Loucy (cell line): ENCODE data around the gene EEPD1.

Experiments
- H2AFZ ChIP-seq: fragments of 200-600 bp; sonication (generic); 2 replicates; pipeline ENCODE4 v1.6.0; 2016; ENCODE audit warnings: antibody characterized with exemption, mild to moderate bottlenecking, low read length, moderate library complexity
- H3F3A ChIP-seq: fragments of 200-600 bp; 2 replicates; pipeline ENCODE4 v1.6.0; 2016; ENCODE audit warnings: antibody characterized with exemption, low read depth, mild to moderate bottlenecking
- H3K27me3 ChIP-seq: fragments of 200-600 bp; sonication (generic); 2 replicates; pipeline ENCODE4 v1.6.1; 2014; ENCODE audit warnings: low read length, mild to moderate bottlenecking; ENCODE audit not compliant: insufficient read depth, poor library complexity, severe bottlenecking
- H3K36me3 ChIP-seq: fragments of 200-600 bp; sonication (generic); 2 replicates; pipeline ENCODE4 v1.6.1; 2016; ENCODE audit warnings: low read length; ENCODE audit not compliant: insufficient read depth
- H3K4me1 ChIP-seq: fragments of 200-600 bp; sonication (generic); 2 replicates; pipeline ENCODE4 v1.5.1; 2014; ENCODE audit warnings: low read length, mild to moderate bottlenecking; ENCODE audit not compliant: insufficient read depth, poor library complexity, severe bottlenecking
- H3K4me2 ChIP-seq: fragments of 200-600 bp; sonication (generic); 2 replicates; pipeline ENCODE4 v1.6.0; 2014; ENCODE audit warnings: antibody characterized with exemption, low read length, low read depth, mild to moderate bottlenecking; ENCODE audit not compliant: poor library complexity, severe bottlenecking
- H3K4me3 ChIP-seq: fragments of 200-600 bp; sonication (generic); 2 replicates; pipeline ENCODE4 v1.5.1; 2014; ENCODE audit warnings: low read length, mild to moderate bottlenecking, mixed read lengths; ENCODE audit not compliant: poor library complexity, severe bottlenecking
- H3K79me2 ChIP-seq: fragments of 200-600 bp; sonication (generic); 2 replicates; pipeline ENCODE4 v1.6.1; 2014; ENCODE audit warnings: low read length; ENCODE audit not compliant: insufficient read depth
- H3K9ac ChIP-seq: fragments of 200-600 bp; sonication (generic); 2 replicates; pipeline ENCODE4 v1.6.0; 2014; ENCODE audit warnings: mild to moderate bottlenecking, low read depth, low read length, moderate library complexity; ENCODE audit not compliant: poor library complexity, severe bottlenecking
- H3K9me2 ChIP-seq: fragments of 200-600 bp; sonication (generic); replicated peaks from 2 replicates; pipeline ENCODE4 v1.6.1; 2016; ENCODE audit warnings: low read depth, low read length, mixed read lengths
- H3K9me3 ChIP-seq: fragments of 200-600 bp; sonication (generic); 2 replicates; pipeline ENCODE4 v1.6.1; 2014; ENCODE audit warnings: mild to moderate bottlenecking, antibody characterized with exemption, low read length, low read depth; ENCODE audit not compliant: insufficient read depth
- H4K20me1 ChIP-seq: fragments of 200-600 bp; sonication (generic); 2 replicates; pipeline ENCODE4 v1.6.0; 2014; ENCODE audit warnings: antibody characterized with exemption, low read length, mild to moderate bottlenecking; ENCODE audit not compliant: insufficient read depth, poor library complexity, severe bottlenecking
- CTCF ChIP-seq: fragments of 200-600 bp; sonication (generic); conservative IDR thresholded peaks from 2 replicates; pipeline ENCODE4 v1.5.1; 2014; ENCODE audit warnings: mild to moderate bottlenecking, antibody characterized with exemption, low read length
- EZH2phosphoT487 ChIP-seq: fragments of 200-600 bp; IDR thresholded peaks from 2 replicates; pipeline ENCODE4 v1.6.1; 2018; ENCODE audit warnings: antibody characterized with exemption, mild to moderate bottlenecking, moderate library complexity, borderline replicate concordance

EEPD1 gene

GRCh38 chr7:36306222-36306621, 153.2 kb downstream of the EEPD1 start:
- no peak overlapping the region for H3K9ac ChIP-seq
- H3K9me3 ChIP-seq: no peaks in the 10 kb centered on the region
- H3K36me3 ChIP-seq: no peaks in the 10 kb centered on the region
- no peaks in the 10 kb centered on the region for H3K27me3 ChIP-seq
- H3K4me2 ChIP-seq: no peak overlapping the region
- H3K9me2 ChIP-seq: no peaks in the 10 kb centered on the region
- no peaks in the 10 kb centered on the region for H3F3A ChIP-seq
- no peaks in the 10 kb centered on the region for H3K79me2 ChIP-seq
- no peak overlapping the region for H2AFZ ChIP-seq
- H4K20me1 ChIP-seq: no peaks in the 10 kb centered on the region
- no peak overlapping the region for H3K4me3 ChIP-seq
- TF ChIP-seq CTCF (no peak), EZH2phosphoT487 (no peak)
- no peaks in the 10 kb centered on the region for H3K4me1 ChIP-seq

- no peaks in the 10 kb centered on the region for H3K36me3 ChIP-seq
- H3K79me2 ChIP-seq: no peaks in the 10 kb centered on the region
- no peaks in the 10 kb centered on the region for H3K9me2 ChIP-seq
- no peak overlapping the region for H3K4me2 ChIP-seq
- H3K4me3 ChIP-seq: no peak overlapping the region
- H2AFZ ChIP-seq: no peak overlapping the region
- no peaks in the 10 kb centered on the region for H3K4me1 ChIP-seq
- no peaks in the 10 kb centered on the region for H4K20me1 ChIP-seq
- no peak for TF ChIP-seq CTCF
- TF ChIP-seq EZH2phosphoT487: no peak
- no peaks in the 10 kb centered on the region for H3F3A ChIP-seq
- no peaks in the 10 kb centered on the region for H3K9me3 ChIP-seq
- no peaks in the 10 kb centered on the region for H3K27me3 ChIP-seq
- H3K9ac ChIP-seq: no peak overlapping the region
Measured at GRCh38 chr7:36306722-36307121, 153.7 kb downstream of the EEPD1 start.

- no peak for TF ChIP-seq EZH2phosphoT487
- TF ChIP-seq CTCF: no peak
- Histone ChIP-seq H3F3A (no peaks in the 10 kb centered on the region), H4K20me1 (no peaks in the 10 kb centered on the region), H3K9me2 (no peaks in the 10 kb centered on the region), H3K4me3 (no peak overlapping the region), H3K27me3 (no peaks in the 10 kb centered on the region), H3K9me3 (no peaks in the 10 kb centered on the region), H3K9ac (no peak overlapping the region), H3K4me2 (no peak overlapping the region), H3K4me1 (no peaks in the 10 kb centered on the region), H2AFZ (no peak overlapping the region), H3K79me2 (no peaks in the 10 kb centered on the region), H3K36me3 (no peaks in the 10 kb centered on the region)
Measured at GRCh38 chr7:36308031-36308430, 155.0 kb downstream of the EEPD1 start.
